Right atrium auricular region (tissue), 2 donors: ENCODE data around the gene HSPG2. TPM values are rescaled to one million over a fixed set of nuclear protein-coding genes. Genes with fewer than 3 reads are reported as not detected.

Source experiments
- DNase-seq: peaks from one replicate; pipeline ENCODE4 v3.0.0-alpha.2; 2019; ENCODE audit warnings: low spot score
- H3K27ac ChIP-seq, 2 donors: fragments of 200-600 bp; sonication (generic); 1 replicate in 1 of 2; 2 replicates in 1 of 2; pipeline ENCODE4 v1.5.1; 2016 to 2019
- H3K27me3 ChIP-seq, 2 donors: fragments of 200-600 bp; sonication (generic); one replicate each; pipeline versions ENCODE4 v1.5.1 to v1.6.0; 2017 to 2019
- H3K36me3 ChIP-seq: fragments of 200-600 bp; sonication (generic); one replicate; pipeline ENCODE4 v1.5.1; 2016
- H3K4me1 ChIP-seq, 2 donors: fragments of 200-600 bp; sonication (generic); one replicate each; pipeline versions ENCODE4 v1.5.1 to v1.6.0; 2017 to 2019
- H3K4me3 ChIP-seq, 2 donors: fragments of 200-600 bp; sonication (generic); 1 replicate in 1 of 2; 2 replicates in 1 of 2; pipeline ENCODE4 v1.5.1; 2017 to 2019; ENCODE audit warnings: mild to moderate bottlenecking in 1 of 2, moderate library complexity in 1 of 2
- H3K9me3 ChIP-seq, 2 donors: fragments of 200-600 bp; sonication (generic); one replicate each; pipeline ENCODE4 v1.5.1; 2019
- CTCF ChIP-seq, 2 donors: fragments of 200-600 bp; sonication (generic); IDR thresholded peaks; one replicate each; pipeline ENCODE4 v1.5.1; 2019; ENCODE audit warnings: antibody characterized with exemption in 2 of 2
- total RNA-seq, 2 donors: library from RNA; depleted of rRNA; stranded (reverse); fragments of >200 nt; gene quantifications; one replicate each; pipeline ENCODE4 v1.1.0, GENCODE V29; 2016

Gene HSPG2
- total RNA-seq, 2 donors from 2014 or later = 424 to 557 TPM

DNA sequence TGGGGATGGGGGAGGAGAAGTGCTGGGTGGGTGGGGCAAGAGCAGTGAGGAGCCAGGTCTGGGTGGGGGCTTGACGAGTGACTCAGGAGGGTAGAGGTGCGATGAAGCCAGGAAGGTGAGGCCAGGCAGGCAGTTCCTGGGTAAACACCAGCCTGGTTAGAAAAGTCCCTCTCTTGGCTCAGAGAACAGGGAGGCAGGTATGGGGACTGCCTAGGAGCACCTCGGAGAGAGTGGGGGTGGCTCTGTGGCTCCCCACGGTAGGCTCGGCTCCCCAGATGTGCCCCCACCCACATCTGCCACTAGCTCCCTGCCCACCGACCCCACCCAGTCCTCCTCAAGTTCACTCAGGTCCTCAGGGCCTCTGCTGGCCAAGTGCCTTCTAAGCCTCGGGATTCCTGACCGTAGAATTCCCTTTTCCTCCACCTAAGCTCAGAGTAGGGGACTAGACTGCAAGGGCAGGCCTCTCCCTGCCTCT, 1.2 kb downstream of the HSPG2 start:
- H3K27me3 ChIP-seq = no peaks in the 10 kb centered on the region
- peaks cover 0 to 85% of the 10 kb centered on the region in 2 donors for H3K4me1 ChIP-seq
- peak overlapping the region; percentile 85 to 90 for H3K4me3 ChIP-seq
- no peak for TF ChIP-seq CTCF (IDR thresholded peaks at IDR 0.05)
- no peaks in the 10 kb centered on the region for H3K36me3 ChIP-seq
- H3K9me3 ChIP-seq = no peaks in the 10 kb centered on the region
- DNase-seq = no peak
- peak overlapping the region; percentile 91 to 94 for H3K27ac ChIP-seq

DNA sequence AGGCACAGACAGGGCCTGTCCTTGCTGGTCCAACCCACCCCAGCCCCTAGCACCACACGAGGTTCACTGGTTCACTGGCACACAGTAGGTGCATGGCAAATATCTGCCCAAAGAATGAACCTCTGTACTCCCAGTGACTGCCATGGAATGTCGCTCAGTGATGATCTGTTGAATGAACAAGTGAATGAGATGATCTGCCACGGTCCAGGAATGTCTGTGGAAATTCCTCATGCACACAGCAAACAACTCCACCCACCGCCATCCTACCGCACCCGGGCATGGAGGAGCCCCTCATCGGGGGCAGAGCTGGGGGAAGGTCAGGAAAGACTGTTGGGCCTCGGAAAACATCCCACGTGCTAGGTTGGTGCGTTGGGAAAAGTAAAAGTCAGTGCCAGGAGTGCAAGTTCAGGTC, 1.7 kb downstream of the HSPG2 start:
- DNase-seq = no peak
- no peaks in the 10 kb centered on the region for H3K27me3 ChIP-seq
- peak overlapping the region; percentile 85 to 90 for H3K4me3 ChIP-seq
- no peaks in the 10 kb centered on the region for H3K9me3 ChIP-seq
- peaks cover 0 to 85% of the 10 kb centered on the region in 2 donors for H3K4me1 ChIP-seq
- no peak for TF ChIP-seq CTCF (IDR thresholded peaks at IDR 0.05)
- peak overlapping the region; percentile 91 to 94 for H3K27ac ChIP-seq
- no peaks in the 10 kb centered on the region for H3K36me3 ChIP-seq

- H3K9me3 ChIP-seq = no peaks in the 10 kb centered on the region
- peaks cover 0 to 81% of the 10 kb centered on the region in 2 donors for H3K4me1 ChIP-seq
- no peak for TF ChIP-seq CTCF (IDR thresholded peaks at IDR 0.05)
- H3K27me3 ChIP-seq = no peaks in the 10 kb centered on the region
- peaks cover 10% of the 10 kb centered on the region for H3K36me3 ChIP-seq
- DNase-seq = peak; percentile 78
- peak overlapping the region; percentile 85 to 90 for H3K4me3 ChIP-seq
- peak overlapping the region; percentile 91 to 94 for H3K27ac ChIP-seq
Observed at GRCh38 chr1:21933397-21934248, 3.5 kb downstream of the HSPG2 start.

GRCh38 chr1:21932127-21932526, 5.0 kb downstream of the HSPG2 start:
- H3K4me3 ChIP-seq = no peak overlapping the region
- H3K9me3 ChIP-seq = no peaks in the 10 kb centered on the region
- H3K36me3 ChIP-seq = peaks cover 18% of the 10 kb centered on the region
- H3K27ac ChIP-seq = peak overlapping the region; percentile 91 to 94
- TF ChIP-seq CTCF (IDR thresholded peaks at IDR 0.05) = no peak
- H3K4me1 ChIP-seq = peaks cover 0 to 84% of the 10 kb centered on the region in 2 donors
- peak; percentile 90 for DNase-seq
- no peaks in the 10 kb centered on the region for H3K27me3 ChIP-seq

DNA sequence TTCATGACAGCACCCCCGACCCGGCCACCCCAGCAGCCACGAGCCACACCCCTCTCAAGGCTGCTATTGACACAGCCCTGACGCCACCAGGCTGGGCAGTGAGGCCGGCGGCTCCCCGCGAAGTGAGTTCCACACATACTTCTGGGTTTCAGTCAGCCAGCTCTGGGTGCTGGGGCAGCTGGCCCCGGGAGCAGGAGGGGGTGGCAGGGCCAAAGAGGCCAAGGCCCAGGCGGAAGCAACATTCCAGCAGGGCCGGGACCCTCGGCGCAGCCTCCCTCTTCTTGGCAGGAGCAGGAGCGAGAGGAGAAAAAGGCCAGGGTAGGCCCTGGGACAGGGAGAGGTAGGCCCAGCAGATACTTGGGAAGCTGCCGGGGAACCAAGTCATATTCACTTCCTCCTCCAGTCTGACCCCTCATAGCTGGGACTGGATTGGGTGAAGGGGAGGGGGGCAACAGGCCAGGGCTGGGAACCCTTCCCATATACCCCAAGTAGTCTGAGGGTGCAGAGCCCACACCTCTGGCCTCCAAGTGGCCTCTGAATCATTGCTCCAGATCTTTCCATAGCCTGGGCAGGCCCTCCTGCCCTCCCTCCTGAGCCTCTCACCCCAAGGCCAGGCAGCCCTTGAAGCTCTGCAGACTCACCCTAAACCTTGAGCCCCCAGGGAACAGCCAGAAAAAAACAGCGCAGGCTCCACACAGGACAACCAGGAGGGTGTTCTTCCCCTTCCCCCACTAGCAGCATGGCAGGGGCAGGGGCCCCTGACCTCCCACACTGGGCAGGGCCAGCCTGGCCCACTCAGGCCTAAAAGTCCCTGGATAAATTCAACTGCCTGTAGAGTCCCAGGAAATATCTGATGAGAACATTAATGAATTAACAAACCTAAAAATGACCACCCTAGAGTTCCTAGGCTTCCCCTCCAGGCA, 5.7 kb downstream of the HSPG2 start:
- Histone ChIP-seq H3K4me1 (peaks cover under 1 to 91% of the 10 kb centered on the region in 2 donors), H3K4me3 (peak overlapping the region in 1 of 2 donors; percentile 1), H3K27me3 (no peaks in the 10 kb centered on the region), H3K27ac (peak overlapping the region; percentile 91 to 94), H3K9me3 (no peaks in the 10 kb centered on the region), H3K36me3 (peaks cover 18% of the 10 kb centered on the region)
- peak; percentile 92 for DNase-seq
- TF ChIP-seq CTCF (IDR thresholded peaks at IDR 0.05) = no peak
